A673 (cell line): ENCODE data around the gene SORCS1. TPM values are rescaled to one million over a fixed set of nuclear protein-coding genes. Genes with fewer than 3 reads are reported as not detected.

Experiments
- BruUV-seq: library from RNA; stranded (reverse); fragments of 400-500 nt; replicated peaks from 2 replicates; lab custom pipeline; 2021; lab: Mats Ljungman, UMichigan
- CTCF ChIA-PET: fragments of 300-600 bp; sonication (Branson Sonifier 250); formaldehyde crosslinking; loops from one replicate; lab custom pipeline; 2022; ENCODE audit warnings: antibody characterized with exemption; lab: Charles Lee
- POLR2A ChIA-PET: fragments of 300-600 bp; sonication (Branson Sonifier 250); formaldehyde crosslinking; loops from one replicate; lab custom pipeline; 2022; ENCODE audit warnings: antibody characterized with exemption; ENCODE audit not compliant: low non-redundant PET; lab: Charles Lee
- DNase-seq: peaks from one replicate; pipeline ENCODE4 v3.0.0-alpha.2; 2015; ENCODE audit warnings: low spot score
- H3K27ac ChIP-seq: fragments of 200-600 bp; sonication (generic); 2 replicates; pipeline ENCODE4 v1.5.1; 2016; ENCODE audit warnings: mixed run types, low read depth, mild to moderate bottlenecking, mixed read lengths, antibody characterized with exemption, low read length; ENCODE audit not compliant: poor library complexity, severe bottlenecking
- H3K27me3 ChIP-seq: fragments of 200-600 bp; sonication (generic); replicated peaks from 2 replicates; pipeline ENCODE4 v1.6.1; 2017; ENCODE audit warnings: mixed run types, low read depth, mild to moderate bottlenecking, mixed read lengths, antibody characterized with exemption, low read length; ENCODE audit not compliant: insufficient read depth, poor library complexity
- H3K36me3 ChIP-seq: fragments of 200-600 bp; sonication (generic); 2 replicates; pipeline ENCODE4 v1.6.1; 2016; ENCODE audit warnings: mixed run types, mild to moderate bottlenecking, mixed read lengths, antibody characterized with exemption, low read length; ENCODE audit not compliant: insufficient read depth, poor library complexity, severe bottlenecking
- H3K4me1 ChIP-seq: fragments of 200-600 bp; sonication (generic); 2 replicates; pipeline ENCODE4 v1.6.1; 2017; ENCODE audit warnings: mixed run types, mild to moderate bottlenecking, mixed read lengths, antibody characterized with exemption, low read length; ENCODE audit not compliant: insufficient read depth, poor library complexity, severe bottlenecking
- H3K4me3 ChIP-seq: fragments of 200-600 bp; sonication (generic); 2 replicates; pipeline ENCODE4 v1.5.1; 2016; ENCODE audit warnings: low read depth, mixed run types, mild to moderate bottlenecking, mixed read lengths, low read length; ENCODE audit not compliant: poor library complexity, severe bottlenecking
- H3K9me3 ChIP-seq: fragments of 200-600 bp; sonication (generic); 2 replicates; pipeline ENCODE4 v1.6.1; 2016; ENCODE audit warnings: mixed run types, low read depth, mild to moderate bottlenecking, mixed read lengths, antibody characterized with exemption, low read length; ENCODE audit not compliant: poor library complexity, severe bottlenecking
- EZH2 ChIP-seq: fragments of 200-600 bp; sonication (generic); IDR thresholded peaks from 2 replicates; pipeline ENCODE4 v1.6.1; 2017; ENCODE audit warnings: borderline replicate concordance, low read depth, mild to moderate bottlenecking, mixed read lengths, antibody characterized with exemption, low read length; ENCODE audit not compliant: poor library complexity, severe bottlenecking
- intact Hi-C: fragments of 100-400 bp; cut with micrococcal nuclease; formaldehyde crosslinking; loops from one replicate; pipeline ENCODE4 v1.10.0; 2022; ENCODE audit not compliant: unreplicated experiment
- total RNA-seq: library from RNA; stranded (reverse); gene quantifications from 2 replicates; pipeline ENCODE4 v1.2.3, GENCODE V29; 2021
- TF ChIP-seq, protein P1 (sequence below): fragments of 300-800, 200-600 bp; sonication (generic); conservative IDR thresholded peaks from 2 replicates; pipeline ENCODE4 v1.5.1; 2017; ENCODE audit warnings: low read depth, mild to moderate bottlenecking, antibody characterized with exemption, low read length, moderate library complexity, mixed read lengths

SORCS1 gene
- total RNA-seq, 1 experiment from 2014 or later, result 0.34 TPM

DNA sequence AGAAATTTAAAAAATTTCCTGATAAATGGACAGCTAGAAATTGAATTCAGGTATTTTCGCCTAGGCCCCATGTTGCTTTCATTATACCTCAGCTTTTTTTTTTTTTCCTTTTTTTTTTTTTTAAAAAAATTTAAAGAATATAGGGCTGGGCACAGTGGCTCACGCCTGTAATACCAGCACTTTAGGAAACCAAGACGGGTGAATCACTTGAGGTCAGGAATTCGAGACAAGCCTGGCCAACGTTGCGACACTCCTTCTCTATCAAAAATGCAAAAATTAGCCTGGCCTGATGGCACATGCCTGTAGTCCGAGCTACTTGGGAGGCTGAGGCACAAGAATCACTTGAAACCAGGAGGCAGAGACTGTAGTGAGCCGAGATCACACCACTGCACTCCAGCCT, 334.0 kb downstream of the SORCS1 start:
- no TSS peak for BruUV-seq
- no peaks in the 10 kb centered on the region for H3K27me3 ChIP-seq
- ChIA-PET POLR2A (no interaction called here), CTCF (no interaction called here)
- H3K4me3 ChIP-seq, result no peak overlapping the region
- intact Hi-C loops, result no loop called here
- no peak overlapping the region for H3K27ac ChIP-seq
- no peak for TF ChIP-seq EZH2
- TF ChIP-seq, protein P1, sequence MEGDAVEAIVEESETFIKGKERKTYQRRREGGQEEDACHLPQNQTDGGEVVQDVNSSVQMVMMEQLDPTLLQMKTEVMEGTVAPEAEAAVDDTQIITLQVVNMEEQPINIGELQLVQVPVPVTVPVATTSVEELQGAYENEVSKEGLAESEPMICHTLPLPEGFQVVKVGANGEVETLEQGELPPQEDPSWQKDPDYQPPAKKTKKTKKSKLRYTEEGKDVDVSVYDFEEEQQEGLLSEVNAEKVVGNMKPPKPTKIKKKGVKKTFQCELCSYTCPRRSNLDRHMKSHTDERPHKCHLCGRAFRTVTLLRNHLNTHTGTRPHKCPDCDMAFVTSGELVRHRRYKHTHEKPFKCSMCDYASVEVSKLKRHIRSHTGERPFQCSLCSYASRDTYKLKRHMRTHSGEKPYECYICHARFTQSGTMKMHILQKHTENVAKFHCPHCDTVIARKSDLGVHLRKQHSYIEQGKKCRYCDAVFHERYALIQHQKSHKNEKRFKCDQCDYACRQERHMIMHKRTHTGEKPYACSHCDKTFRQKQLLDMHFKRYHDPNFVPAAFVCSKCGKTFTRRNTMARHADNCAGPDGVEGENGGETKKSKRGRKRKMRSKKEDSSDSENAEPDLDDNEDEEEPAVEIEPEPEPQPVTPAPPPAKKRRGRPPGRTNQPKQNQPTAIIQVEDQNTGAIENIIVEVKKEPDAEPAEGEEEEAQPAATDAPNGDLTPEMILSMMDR, result no peak
- no peaks in the 10 kb centered on the region for H3K9me3 ChIP-seq
- DNase-seq, result no peak
- no peaks in the 10 kb centered on the region for H3K36me3 ChIP-seq
- H3K4me1 ChIP-seq, result no peaks in the 10 kb centered on the region

DNA sequence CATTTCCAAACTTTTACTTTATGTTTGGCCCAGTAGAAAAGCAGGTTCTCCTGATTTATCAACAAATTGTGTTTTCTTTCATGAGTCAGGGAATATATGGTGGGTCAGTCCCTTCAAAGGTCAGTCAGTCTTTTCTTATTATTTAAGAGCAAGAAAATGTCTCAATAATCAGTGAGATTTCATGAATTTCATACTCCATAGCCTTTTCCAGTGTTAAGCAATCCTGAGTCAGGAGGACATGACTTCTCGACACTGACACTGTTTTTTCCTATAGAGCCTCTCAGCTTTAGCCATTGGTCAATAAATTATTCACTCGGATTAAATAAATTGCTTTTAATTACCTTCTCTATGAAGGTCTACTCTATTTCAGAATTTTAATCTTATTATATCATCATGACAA, 334.5 kb downstream of the SORCS1 start:
- H3K36me3 ChIP-seq, result no peaks in the 10 kb centered on the region
- no TSS peak for BruUV-seq
- no peaks in the 10 kb centered on the region for H3K27me3 ChIP-seq
- intact Hi-C loops, result no loop called here
- CTCF ChIA-PET, result no interaction called here
- DNase-seq, result no peak
- H3K4me1 ChIP-seq, result no peaks in the 10 kb centered on the region
- no peak overlapping the region for H3K4me3 ChIP-seq
- no peak overlapping the region for H3K27ac ChIP-seq
- H3K9me3 ChIP-seq, result no peaks in the 10 kb centered on the region
- TF ChIP-seq EZH2, result no peak
- TF ChIP-seq, protein P1, result no peak
- POLR2A ChIA-PET, result no interaction called here

DNA sequence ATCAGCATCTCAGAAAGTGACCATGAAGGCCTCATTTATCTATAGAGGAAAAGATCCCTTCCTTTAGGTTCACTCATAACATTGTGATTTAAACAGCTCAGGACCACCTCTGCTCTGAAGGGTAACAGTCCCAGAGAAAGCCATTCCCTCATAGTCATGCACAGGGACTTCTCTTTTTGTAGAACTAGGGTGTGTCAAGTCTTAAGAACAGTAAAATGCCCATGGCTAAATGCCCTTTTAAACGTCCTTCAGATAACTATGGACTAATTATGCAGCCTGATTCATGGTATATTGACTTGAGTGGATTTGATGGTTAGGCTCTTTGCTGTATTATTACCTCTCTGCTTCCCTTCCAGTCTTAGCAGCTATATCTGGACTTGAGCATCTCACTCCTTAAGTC, 337.8 kb downstream of the SORCS1 start:
- no peak for TF ChIP-seq EZH2
- TF ChIP-seq, protein P1, result no peak
- intact Hi-C loops, result no loop called here
- CTCF ChIA-PET, result no interaction called here

More for the DNA sequence above, 337.8 kb downstream of the SORCS1 start:
- POLR2A ChIA-PET, result no interaction called here
- Histone ChIP-seq H3K27me3 (no peaks in the 10 kb centered on the region), H3K4me1 (no peaks in the 10 kb centered on the region), H3K9me3 (no peaks in the 10 kb centered on the region), H3K4me3 (no peak overlapping the region), H3K27ac (no peak overlapping the region), H3K36me3 (no peaks in the 10 kb centered on the region)
- no peak for DNase-seq
- BruUV-seq, result no TSS peak
